Nephron progenitor cell (in vitro differentiated cells): Measurements from ENCODE around the gene SULF2.

Source experiments
- DNase-seq: peaks from one replicate; pipeline ENCODE4 v3.0.0; 2021
- H3K27ac Mint-ChIP-seq: 2 replicates; pipeline ENCODE4 v1.8.0; 2021; ENCODE audit warnings: mild to moderate bottlenecking, moderate library complexity, mixed read lengths
- H3K27me3 Mint-ChIP-seq: 2 replicates; pipeline ENCODE4 v1.8.0; 2021; ENCODE audit warnings: mild to moderate bottlenecking, low read depth, mixed read lengths; ENCODE audit not compliant: poor library complexity
- H3K36me3 Mint-ChIP-seq: 2 replicates; pipeline ENCODE4 v1.8.0; 2021; ENCODE audit warnings: low read depth, mixed read lengths
- H3K4me1 Mint-ChIP-seq: 2 replicates; pipeline ENCODE4 v1.8.0; 2021; ENCODE audit warnings: mixed read lengths
- H3K4me3 Mint-ChIP-seq: 2 replicates; pipeline ENCODE4 v1.8.0; 2021; ENCODE audit warnings: mild to moderate bottlenecking, moderate library complexity, mixed read lengths
- H3K9me3 Mint-ChIP-seq: 2 replicates; pipeline ENCODE4 v1.8.0; 2021; ENCODE audit warnings: mild to moderate bottlenecking, moderate library complexity, mixed read lengths
- TF ChIP-seq, protein P1 (sequence below): fragments of 200-600 bp; sonication (generic); IDR thresholded peaks from 2 replicates; pipeline ENCODE4 v1.5.0; 2021; ENCODE audit warnings: antibody characterized with exemption

SULF2 gene

DNA sequence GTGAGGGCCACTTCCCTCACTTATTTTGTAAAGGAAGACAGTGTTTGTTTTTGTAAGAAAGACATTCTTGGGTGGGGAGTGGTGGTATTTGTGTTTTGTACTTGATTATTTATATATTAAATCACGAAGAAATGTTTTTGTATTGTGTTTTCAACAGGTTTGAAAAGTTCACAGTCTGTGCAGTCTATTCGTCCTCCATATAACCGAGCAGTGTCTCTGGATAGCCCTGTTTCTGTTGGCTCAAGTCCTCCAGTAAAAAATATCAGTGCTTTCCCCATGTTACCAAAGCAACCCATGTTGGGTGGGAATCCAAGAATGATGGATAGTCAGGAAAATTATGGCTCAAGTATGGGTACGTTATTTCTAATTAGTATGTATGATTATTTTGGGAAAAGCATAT, 146.4 kb downstream of the SULF2 start:
- no peaks in the 10 kb centered on the region for H3K27me3 Mint-ChIP-seq
- no peak overlapping the region for H3K4me3 Mint-ChIP-seq
- no peaks in the 10 kb centered on the region for H3K9me3 Mint-ChIP-seq
- no peak overlapping the region for H3K27ac Mint-ChIP-seq
- H3K36me3 Mint-ChIP-seq, result peaks cover 80% of the 10 kb centered on the region
- DNase-seq, result no peak
- peaks cover 10% of the 10 kb centered on the region for H3K4me1 Mint-ChIP-seq
- TF ChIP-seq, protein P1, sequence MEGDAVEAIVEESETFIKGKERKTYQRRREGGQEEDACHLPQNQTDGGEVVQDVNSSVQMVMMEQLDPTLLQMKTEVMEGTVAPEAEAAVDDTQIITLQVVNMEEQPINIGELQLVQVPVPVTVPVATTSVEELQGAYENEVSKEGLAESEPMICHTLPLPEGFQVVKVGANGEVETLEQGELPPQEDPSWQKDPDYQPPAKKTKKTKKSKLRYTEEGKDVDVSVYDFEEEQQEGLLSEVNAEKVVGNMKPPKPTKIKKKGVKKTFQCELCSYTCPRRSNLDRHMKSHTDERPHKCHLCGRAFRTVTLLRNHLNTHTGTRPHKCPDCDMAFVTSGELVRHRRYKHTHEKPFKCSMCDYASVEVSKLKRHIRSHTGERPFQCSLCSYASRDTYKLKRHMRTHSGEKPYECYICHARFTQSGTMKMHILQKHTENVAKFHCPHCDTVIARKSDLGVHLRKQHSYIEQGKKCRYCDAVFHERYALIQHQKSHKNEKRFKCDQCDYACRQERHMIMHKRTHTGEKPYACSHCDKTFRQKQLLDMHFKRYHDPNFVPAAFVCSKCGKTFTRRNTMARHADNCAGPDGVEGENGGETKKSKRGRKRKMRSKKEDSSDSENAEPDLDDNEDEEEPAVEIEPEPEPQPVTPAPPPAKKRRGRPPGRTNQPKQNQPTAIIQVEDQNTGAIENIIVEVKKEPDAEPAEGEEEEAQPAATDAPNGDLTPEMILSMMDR, result no peak

GRCh38 chr20:47635256-47635655, 150.0 kb downstream of the SULF2 start:
- Mint-ChIP-seq H3K4me1 (peaks cover 5% of the 10 kb centered on the region), H3K27ac (no peak overlapping the region), H3K4me3 (no peak overlapping the region), H3K9me3 (no peaks in the 10 kb centered on the region), H3K36me3 (peaks cover 61% of the 10 kb centered on the region), H3K27me3 (no peaks in the 10 kb centered on the region)
- TF ChIP-seq, protein P1, result no peak
- no peak for DNase-seq

GRCh38 chr20:47631078-47631477, 154.2 kb downstream of the SULF2 start:
- H3K36me3 Mint-ChIP-seq, result peaks cover 47% of the 10 kb centered on the region
- H3K4me1 Mint-ChIP-seq, result no peaks in the 10 kb centered on the region
- H3K9me3 Mint-ChIP-seq, result no peaks in the 10 kb centered on the region
- TF ChIP-seq, protein P1, result no peak
- no peak overlapping the region for H3K27ac Mint-ChIP-seq
- H3K4me3 Mint-ChIP-seq, result no peak overlapping the region
- DNase-seq, result no peak
- no peaks in the 10 kb centered on the region for H3K27me3 Mint-ChIP-seq

DNA sequence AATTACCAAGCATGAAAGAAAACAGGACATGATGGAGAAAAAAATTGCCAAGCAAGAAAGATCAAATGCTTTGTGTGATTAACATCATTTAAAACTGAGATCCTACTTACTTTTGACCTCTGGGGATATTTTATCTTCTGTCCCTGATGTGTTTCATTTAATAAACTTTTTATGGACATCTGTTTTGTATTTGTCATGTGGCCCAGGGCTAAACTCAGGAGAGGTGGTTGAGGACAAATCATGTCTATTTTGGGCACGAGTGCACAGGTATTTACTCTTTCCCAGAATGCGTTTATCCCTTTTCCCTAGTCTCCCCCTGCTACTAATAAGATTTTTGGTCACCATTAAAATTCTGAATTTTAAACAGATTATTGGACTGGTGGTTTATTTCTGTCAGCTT, 155.4 kb downstream of the SULF2 start:
- Mint-ChIP-seq H3K4me3 (no peak overlapping the region), H3K27ac (no peak overlapping the region), H3K4me1 (no peaks in the 10 kb centered on the region), H3K9me3 (no peaks in the 10 kb centered on the region), H3K27me3 (no peaks in the 10 kb centered on the region), H3K36me3 (peaks cover 48% of the 10 kb centered on the region)
- DNase-seq, result no peak
- TF ChIP-seq, protein P1, result no peak

GRCh38 chr20:47627540-47627939, 157.7 kb downstream of the SULF2 start:
- TF ChIP-seq, protein P1, result no peak
- H3K4me3 Mint-ChIP-seq, result no peak overlapping the region
- H3K27me3 Mint-ChIP-seq, result peaks cover 4% of the 10 kb centered on the region
- no peak for DNase-seq
- no peaks in the 10 kb centered on the region for H3K4me1 Mint-ChIP-seq
- H3K9me3 Mint-ChIP-seq, result no peaks in the 10 kb centered on the region
- H3K27ac Mint-ChIP-seq, result no peak overlapping the region
- peaks cover 42% of the 10 kb centered on the region for H3K36me3 Mint-ChIP-seq

DNA sequence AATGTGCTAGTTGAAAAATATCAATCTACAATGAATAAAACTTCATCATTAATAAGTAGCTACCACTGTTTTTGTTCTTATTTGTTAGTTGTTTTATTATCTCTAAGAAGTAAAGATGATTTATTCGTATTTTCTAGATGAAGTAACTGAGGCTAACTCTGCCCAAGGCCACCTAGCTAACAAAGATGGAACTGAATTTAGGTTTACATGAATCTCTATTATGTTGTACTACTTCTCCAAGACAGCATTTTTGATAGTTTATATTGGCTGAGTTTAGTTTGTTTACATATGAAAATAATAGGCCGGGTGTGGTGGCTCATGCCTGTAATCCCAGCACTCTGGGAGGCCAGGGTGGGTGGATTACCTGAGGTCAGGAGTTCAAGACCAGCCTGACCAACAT, 162.1 kb downstream of the SULF2 start:
- Mint-ChIP-seq H3K4me1 (no peaks in the 10 kb centered on the region), H3K27me3 (peaks cover 4% of the 10 kb centered on the region), H3K27ac (no peak overlapping the region), H3K9me3 (no peaks in the 10 kb centered on the region), H3K4me3 (no peak overlapping the region), H3K36me3 (peaks cover 28% of the 10 kb centered on the region)
- no peak for DNase-seq
- TF ChIP-seq, protein P1, result no peak
